ENCODE results near the gene PHETA1. TPM values are rescaled to one million over a fixed set of nuclear protein-coding genes. Genes with fewer than 3 reads are reported as not detected.

Gene PHETA1
- total RNA-seq, 1 experiment from 2014 or later: 10.6 TPM

GRCh38 chr12:111355201-111355925 lies 13.5 kb downstream of the PHETA1 start:
- TF ChIP-seq POLR2AphosphoS5 (IDR thresholded peaks at IDR 0.05; ENCODE audit: low read depth, low read length): no peak
- no peak for TF ChIP-seq RAD21 (IDR thresholded peaks at IDR 0.05; ENCODE audit: low read depth)
- TF ChIP-seq ZNF274 (IDR thresholded peaks at IDR 0.05; ENCODE audit: low read depth, low read length): no peak
- no peak for TF ChIP-seq ZBTB33 (IDR thresholded peaks at IDR 0.05; ENCODE audit: extremely low read depth, insufficient replicate concordance, low read length)
- no peak for TF ChIP-seq EZH2 (IDR thresholded peaks at IDR 0.05)
- no peak for TF ChIP-seq SIN3A (IDR thresholded peaks at IDR 0.05; ENCODE audit: low read depth)
- TF ChIP-seq CEBPB (IDR thresholded peaks at IDR 0.05; ENCODE audit: low read depth): no peak
- ChIA-PET CTCF (interaction anchor here (1.2 kb wide), 1 partner anchor 42 kb away, joined by 3 read pairs; no protein-coding TSS in a partner anchor), RAD21 (ENCODE audit: low non-redundant PET in 1 of 2, low total read pairs in 2 of 2, uncharacterized antibody in 2 of 2, unreplicated experiment in 2 of 2) (no interaction called here), POLR2A (no interaction called here)
- ATAC-seq: no peak
- no peak for DNase-seq (ENCODE audit: low read depth, low spot score)
- intact Hi-C loops (cut with micrococcal nuclease): no loop called here
- no peak overlapping the region for H2AFZ ChIP-seq (ENCODE audit: low read depth, low read length, poor library complexity, severe bottlenecking)
- no peaks in the 10 kb centered on the region for H3K4me1 ChIP-seq (ENCODE audit: control insufficient read depth in 1 of 2, insufficient read depth in 2 of 2, low read length in 2 of 2)
- H3K4me2 ChIP-seq (ENCODE audit: low read length): no peak overlapping the region
- no TSS peak for BruUV-seq (replicated peaks)
- no peaks in the 10 kb centered on the region for H3K36me3 ChIP-seq (ENCODE audit: control insufficient read depth in 1 of 2, insufficient read depth in 2 of 2, low read length in 2 of 2)
- no peaks in the 10 kb centered on the region for H3K79me2 ChIP-seq (ENCODE audit: insufficient read depth, low read length)
- H3K9ac ChIP-seq (ENCODE audit: low read length): no peak overlapping the region
- H4K20me1 ChIP-seq (ENCODE audit: insufficient read depth): no peaks in the 10 kb centered on the region
- H3K27ac ChIP-seq (ENCODE audit: low read depth, low read length): no peak overlapping the region
- no peaks in the 10 kb centered on the region for H3K9me2 ChIP-seq (ENCODE audit: insufficient read depth)
- no peaks in the 10 kb centered on the region for H3K27me3 ChIP-seq (ENCODE audit: insufficient read depth, low read length)
- no peaks in the 10 kb centered on the region for H3K9me3 ChIP-seq (ENCODE audit: control insufficient read depth in 1 of 2, insufficient read depth in 1 of 2, low read depth in 1 of 2, low read length in 2 of 2)
- no peak overlapping the region for H3K4me3 ChIP-seq (replicated peaks in 1 of 2; ENCODE audit: low read depth in 1 of 2, low read length in 2 of 2)

All from HCT116 (cell line).